Measurements from ENCODE around the gene OTOG. TPM values are rescaled to one million over a fixed set of nuclear protein-coding genes. Genes with fewer than 3 reads are reported as not detected.

Gene OTOG
- total RNA-seq, 2 experiments from 2014 or later = not detected

- Mint-ChIP-seq H3K4me3 (no peak overlapping the region), H3K9me3 (no peaks in the 10 kb centered on the region), H3K27me3 (peaks cover 7% of the 10 kb centered on the region), H3K36me3 (ENCODE audit: low read depth) (no peaks in the 10 kb centered on the region), H3K27ac (no peak overlapping the region), H3K4me1 (ENCODE audit: low read depth) (no peaks in the 10 kb centered on the region)
- H3K27ac ChIP-seq (ENCODE audit: low read depth in 1 of 2, low read length in 2 of 2) = no peak overlapping the region
- DNase-seq (no peak), ATAC-seq (ENCODE audit: poor library complexity) (no peak)
- intact Hi-C loops (cut with DNase I, micrococcal nuclease) = no loop called here
- ChIA-PET POLR2A (no interaction called here), CTCF (no interaction called here)
- TF ChIP-seq CTCF (IDR thresholded peaks at IDR 0.05) = no peak
- H3K4me1 ChIP-seq (ENCODE audit: insufficient read depth, low read length) = no peaks in the 10 kb centered on the region
- H3K36me3 ChIP-seq (ENCODE audit: insufficient read depth, low read length) = no peaks in the 10 kb centered on the region
- H3K9me3 ChIP-seq (ENCODE audit: control insufficient read depth in 1 of 2, insufficient read depth in 1 of 2, low read length in 2 of 2) = no peaks in the 10 kb centered on the region
- peaks cover 0 to 9% of the 10 kb centered on the region in 2 experiments for H3K27me3 ChIP-seq (ENCODE audit: control insufficient read depth in 1 of 2, insufficient read depth in 2 of 2, low read length in 2 of 2)
- H3K4me3 ChIP-seq (ENCODE audit: low read length) = no peak overlapping the region
These were observed 34.1 kb downstream of the OTOG start for GRCh38 chr11:17581036-17581731.

- no peaks in the 10 kb centered on the region for H3K36me3 Mint-ChIP-seq (ENCODE audit: low read depth)
- ChIA-PET CTCF (no interaction called here), POLR2A (no interaction called here)
- Histone ChIP-seq H3K27me3 (ENCODE audit: control insufficient read depth in 1 of 2, insufficient read depth in 2 of 2, low read length in 2 of 2) (peaks cover 0 to 9% of the 10 kb centered on the region in 2 experiments), H3K4me3 (ENCODE audit: low read length) (no peak overlapping the region), H3K4me1 (ENCODE audit: insufficient read depth, low read length) (no peaks in the 10 kb centered on the region), H3K27ac (ENCODE audit: low read depth in 1 of 2, low read length in 2 of 2) (no peak overlapping the region), H3K36me3 (ENCODE audit: insufficient read depth, low read length) (no peaks in the 10 kb centered on the region), H3K9me3 (ENCODE audit: control insufficient read depth in 1 of 2, insufficient read depth in 1 of 2, low read length in 2 of 2) (no peaks in the 10 kb centered on the region)
- intact Hi-C loops (cut with DNase I, micrococcal nuclease) = no loop called here
- no peak for TF ChIP-seq CTCF (IDR thresholded peaks at IDR 0.05)
- no peak overlapping the region for H3K4me3 Mint-ChIP-seq
- H3K27me3 Mint-ChIP-seq = peaks cover 7% of the 10 kb centered on the region
- no peaks in the 10 kb centered on the region for H3K4me1 Mint-ChIP-seq (ENCODE audit: low read depth)
- ATAC-seq (ENCODE audit: poor library complexity) (no peak), DNase-seq (peak in 1 of 14 experiments; percentile 19)
- no peak overlapping the region for H3K27ac Mint-ChIP-seq
- no peaks in the 10 kb centered on the region for H3K9me3 Mint-ChIP-seq
These were observed 34.6 kb downstream of the OTOG start for GRCh38 chr11:17581732-17582053.

- no peak for TF ChIP-seq CTCF (IDR thresholded peaks at IDR 0.05)
- no peaks in the 10 kb centered on the region for H3K4me1 ChIP-seq (ENCODE audit: insufficient read depth, low read length)
- no peak overlapping the region for H3K4me3 ChIP-seq (ENCODE audit: low read length)
- DNase-seq (no peak), ATAC-seq (ENCODE audit: poor library complexity) (no peak)
- H3K36me3 ChIP-seq (ENCODE audit: insufficient read depth, low read length) = no peaks in the 10 kb centered on the region
- H3K27ac ChIP-seq (ENCODE audit: low read depth in 1 of 2, low read length in 2 of 2) = no peak overlapping the region
- no peaks in the 10 kb centered on the region for H3K9me3 ChIP-seq (ENCODE audit: control insufficient read depth in 1 of 2, insufficient read depth in 1 of 2, low read length in 2 of 2)
- CTCF ChIA-PET = no interaction called here
- POLR2A ChIA-PET = no interaction called here
- Mint-ChIP-seq H3K4me1 (ENCODE audit: low read depth) (no peaks in the 10 kb centered on the region), H3K4me3 (no peak overlapping the region), H3K27me3 (peaks cover 7% of the 10 kb centered on the region), H3K9me3 (no peaks in the 10 kb centered on the region), H3K36me3 (ENCODE audit: low read depth) (no peaks in the 10 kb centered on the region), H3K27ac (no peak overlapping the region)
- intact Hi-C loops (cut with DNase I, micrococcal nuclease) = no loop called here
- H3K27me3 ChIP-seq (ENCODE audit: control insufficient read depth in 1 of 2, insufficient read depth in 2 of 2, low read length in 2 of 2) = no peaks in the 10 kb centered on the region
These were observed 39.0 kb downstream of the OTOG start for GRCh38 chr11:17585911-17586695.
